T-helper 1 cell (primary cell): ENCODE results near the gene UPF3B.
"Not testable (repeated sequence)": the region's sequence is repeated elsewhere in the genome, so short reads cannot be mapped to it uniquely, and the experiment has no call there.

Experiments used
- DNase-seq, 5 donors: peaks; one replicate each; pipeline ENCODE4 v3.0.0-alpha.2; 2012 to 2020

UPF3B gene

DNA sequence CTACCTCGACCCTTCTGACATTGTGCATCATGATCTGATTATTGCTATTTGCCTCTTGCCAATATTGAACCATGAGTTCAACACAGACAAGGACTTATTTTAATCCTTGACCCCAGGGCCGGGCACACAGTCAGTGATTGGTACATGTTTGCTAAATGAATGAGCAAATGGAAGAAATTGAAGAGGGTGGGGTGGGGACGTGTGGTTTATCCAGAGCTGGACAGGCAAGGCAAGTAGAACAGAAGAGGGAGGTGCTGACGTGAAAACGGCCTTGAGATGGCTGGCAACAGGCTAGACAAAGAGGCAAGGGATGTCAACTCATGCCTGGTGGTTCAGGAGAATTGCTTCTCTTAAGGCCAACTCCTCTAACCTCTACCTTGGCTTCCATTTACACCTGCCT is 28.5 kb downstream of the UPF3B start:
- not testable (repeated sequence) for DNase-seq

DNA sequence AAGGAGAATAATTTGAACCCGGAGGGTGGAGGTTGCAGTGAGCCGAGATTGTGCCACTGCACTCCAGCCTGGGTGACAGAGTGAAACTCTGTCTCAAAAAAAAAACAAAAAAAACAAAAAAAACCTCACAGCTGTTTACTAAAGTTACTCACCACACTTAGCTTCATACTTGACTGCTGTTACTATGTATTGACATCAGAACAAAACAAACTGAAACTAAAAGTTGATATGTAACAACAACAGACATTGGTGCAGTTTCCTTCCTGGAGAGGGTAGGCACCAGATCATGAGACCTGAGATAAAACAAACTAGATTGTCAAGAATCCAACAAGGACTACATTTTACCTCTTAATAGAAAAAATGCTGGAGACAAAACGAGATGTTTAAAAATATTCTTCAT is 31.1 kb downstream of the UPF3B start:
- DNase-seq = peak in 2 of 5 donors; percentile 0 to 78

DNA sequence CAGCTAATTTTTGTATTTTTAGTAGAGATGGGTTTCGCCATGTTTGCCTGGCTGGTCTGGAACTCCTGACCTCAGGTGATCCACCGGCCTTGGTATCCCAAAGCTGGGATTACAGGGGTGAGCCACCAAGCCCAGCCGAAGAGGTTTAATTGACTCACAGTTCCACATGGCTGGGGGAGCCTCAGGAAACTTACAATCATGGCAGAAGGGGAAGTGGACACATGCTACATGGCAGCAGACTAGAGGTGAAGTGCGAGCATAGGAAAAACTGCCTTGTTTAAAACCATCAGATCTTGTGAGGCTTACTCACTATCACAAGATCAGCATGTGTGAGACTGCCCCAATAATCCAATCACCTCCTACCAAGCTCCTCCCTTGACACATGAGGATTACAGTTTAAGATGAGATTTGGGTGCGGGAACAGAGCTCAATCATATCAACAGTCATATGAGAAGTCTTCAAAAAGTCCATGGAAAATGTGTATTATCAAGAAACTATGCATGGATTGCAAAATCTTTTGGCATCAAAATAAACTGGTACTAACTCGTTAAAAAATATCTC is 35.6 kb downstream of the UPF3B start:
- DNase-seq = no peak

DNA sequence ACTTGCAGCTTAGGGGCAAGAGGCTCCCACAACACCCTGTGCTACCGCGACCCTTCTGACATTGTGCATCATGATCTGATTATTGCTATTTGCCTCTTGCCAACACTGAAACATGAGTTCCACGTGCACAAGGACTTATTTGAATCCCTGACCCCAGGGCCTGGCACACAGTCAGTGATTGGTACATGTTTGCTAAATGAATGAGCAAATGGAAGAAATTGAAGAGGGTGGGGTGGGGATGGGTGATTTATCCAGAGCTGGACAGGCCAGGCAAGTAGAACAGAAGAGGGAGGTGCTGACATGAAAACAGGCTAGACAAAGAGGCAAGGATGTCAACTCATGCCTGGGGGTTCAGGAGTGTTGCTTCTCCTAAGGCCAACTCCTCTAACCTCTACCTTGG is 36.5 kb downstream of the UPF3B start:
- DNase-seq = no peak

DNA sequence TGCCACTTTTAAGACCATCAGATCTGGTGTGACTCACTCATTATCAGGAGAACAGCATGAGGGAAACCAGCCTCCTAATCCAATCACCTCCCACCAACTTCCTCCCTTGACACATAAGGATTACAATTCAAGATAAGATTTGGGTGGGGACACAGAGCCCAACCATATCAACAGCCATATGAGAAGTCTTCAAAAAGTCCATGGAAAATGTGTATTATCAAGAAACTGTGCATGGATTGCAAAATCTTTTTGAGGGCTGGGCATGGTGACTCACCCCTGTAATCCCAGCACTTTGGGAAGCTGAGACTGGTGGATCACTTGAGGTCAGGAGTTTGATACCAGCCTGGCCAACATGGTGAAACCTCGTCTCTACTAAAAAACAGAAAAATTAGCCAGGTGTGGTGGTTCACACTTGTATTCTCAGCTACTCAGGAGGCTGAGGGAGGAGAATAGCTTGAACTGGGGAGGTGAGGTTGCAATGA is 43.5 kb downstream of the UPF3B start:
- no peak for DNase-seq

DNA sequence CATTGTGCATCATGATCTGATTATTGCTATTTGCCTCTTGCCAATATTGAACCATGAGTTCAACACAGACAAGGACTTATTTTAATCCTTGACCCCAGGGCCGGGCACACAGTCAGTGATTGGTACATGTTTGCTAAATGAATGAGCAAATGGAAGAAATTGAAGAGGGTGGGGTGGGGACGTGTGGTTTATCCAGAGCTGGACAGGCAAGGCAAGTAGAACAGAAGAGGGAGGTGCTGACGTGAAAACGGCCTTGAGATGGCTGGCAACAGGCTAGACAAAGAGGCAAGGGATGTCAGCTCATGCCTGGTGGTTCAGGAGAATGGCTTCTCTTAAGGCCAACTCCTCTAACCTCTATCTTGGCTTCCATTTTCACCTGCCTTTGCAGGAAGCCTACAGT is 44.3 kb downstream of the UPF3B start:
- DNase-seq = not testable (repeated sequence)

DNA sequence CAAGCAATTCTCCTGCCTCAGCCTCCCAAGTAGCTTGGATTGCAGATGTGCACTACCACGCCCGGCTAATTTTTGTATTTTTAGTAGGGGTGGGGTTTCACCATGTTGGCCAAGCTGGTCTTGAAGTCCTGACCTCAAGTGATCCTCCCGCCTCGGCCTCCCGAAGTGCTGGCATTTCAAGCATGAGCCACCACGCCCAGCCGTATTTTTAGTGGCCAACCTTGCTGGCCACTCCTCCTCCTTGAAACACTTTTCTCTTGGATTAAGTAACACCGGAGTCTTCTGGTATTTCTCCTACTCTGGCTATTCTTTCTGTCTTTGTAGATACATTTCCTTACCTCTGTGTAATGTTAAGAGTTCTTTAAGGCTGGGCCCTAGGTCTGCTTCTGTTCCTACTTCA is 50.2 kb downstream of the UPF3B start:
- DNase-seq = no peak

DNA sequence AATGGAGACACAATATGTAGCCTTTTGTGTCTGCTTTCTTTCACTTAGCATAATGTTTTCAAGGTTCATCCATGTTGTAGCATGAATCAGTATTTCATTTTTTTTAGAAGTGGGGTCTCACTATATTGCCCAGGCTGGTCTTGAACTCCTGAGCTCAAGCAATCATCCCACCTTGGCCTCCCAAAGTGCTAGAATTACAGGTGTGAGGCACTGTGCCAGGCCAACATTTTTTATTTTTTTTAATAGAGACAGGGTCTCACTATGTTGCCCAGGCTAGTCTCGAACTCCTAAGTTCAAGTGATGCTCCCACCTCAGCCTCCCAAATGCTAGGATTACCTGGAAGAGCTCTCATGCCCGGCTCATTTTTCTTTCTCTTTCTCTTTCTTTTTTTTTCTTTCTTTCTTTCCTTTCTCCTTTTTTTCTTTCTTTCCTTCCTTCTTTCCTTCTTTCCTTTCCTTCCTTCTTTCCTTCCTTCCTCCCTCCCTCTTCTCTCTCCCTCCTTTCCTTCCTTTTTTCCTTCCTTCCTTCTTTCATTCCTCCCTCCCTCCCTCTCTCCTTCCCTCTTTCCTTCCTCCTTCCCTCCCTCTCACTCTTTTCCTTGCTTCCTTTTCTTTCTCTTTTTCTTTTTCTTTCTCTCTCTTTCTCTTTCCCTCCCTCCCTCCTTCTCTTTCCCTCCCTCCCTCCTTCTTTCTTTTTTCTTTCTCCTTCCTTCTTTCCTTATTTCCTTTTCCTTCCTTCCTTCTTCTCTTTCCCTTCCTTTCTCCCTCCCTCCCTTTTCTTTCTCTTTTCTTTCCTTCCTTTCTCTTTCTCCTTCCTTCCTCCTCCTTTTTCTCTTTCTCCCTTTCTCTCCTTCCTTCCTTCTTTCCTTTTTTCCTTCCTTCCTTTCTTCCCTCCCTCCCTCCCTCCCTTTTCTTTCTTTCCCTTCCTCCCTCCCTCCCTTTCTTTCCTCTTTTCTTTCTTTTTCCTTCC is 51.2 kb downstream of the UPF3B start:
- no peak for DNase-seq

DNA sequence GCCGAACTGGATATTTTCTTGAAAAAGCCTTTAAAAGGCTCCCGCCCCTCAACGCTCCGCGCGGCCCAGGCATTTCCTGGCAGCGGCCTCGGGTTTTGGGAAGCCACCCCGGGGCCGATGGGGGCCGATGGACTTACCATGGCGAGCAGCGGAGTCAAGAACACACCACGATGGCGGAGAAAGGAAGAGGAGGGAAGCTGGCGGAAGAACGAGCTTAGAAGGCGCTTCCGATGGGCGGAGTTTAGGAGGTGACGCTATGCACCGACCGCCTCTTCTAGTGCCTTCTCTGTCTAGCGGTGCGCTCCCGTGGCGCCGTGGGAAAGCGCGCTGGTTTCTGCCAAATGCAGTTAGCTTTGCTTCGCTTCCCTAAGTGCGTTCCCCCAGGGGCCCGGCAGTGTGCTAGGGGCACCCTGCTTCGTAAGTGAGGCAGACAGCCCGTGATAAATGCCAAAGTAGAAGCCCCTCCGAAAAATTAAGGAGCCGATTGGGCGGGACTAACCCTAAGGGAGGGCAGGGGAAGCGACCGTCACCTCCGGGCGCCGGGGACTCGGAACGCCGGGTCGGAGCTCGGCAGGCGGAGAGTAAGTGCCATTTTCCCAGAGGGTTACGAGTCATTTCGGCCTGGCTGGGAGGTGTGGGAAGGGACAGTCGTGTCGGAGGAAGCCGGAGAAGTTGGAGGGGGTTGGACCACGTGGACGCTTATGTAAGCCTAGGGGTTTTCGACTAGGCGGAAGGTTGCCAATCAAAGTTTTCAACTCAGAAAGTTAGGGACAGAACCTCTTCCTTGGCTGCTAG is 61.1 kb downstream of the UPF3B start, which contains the start of gene RPL39:
Gene RPL39, minus strand, starts transcription at position 194 of the 795 bp plus-strand sequence. Its CDS starts 54 bp downstream, at position 140.
- DNase-seq = peak; percentile 56 to 88 (median 74)

DNA sequence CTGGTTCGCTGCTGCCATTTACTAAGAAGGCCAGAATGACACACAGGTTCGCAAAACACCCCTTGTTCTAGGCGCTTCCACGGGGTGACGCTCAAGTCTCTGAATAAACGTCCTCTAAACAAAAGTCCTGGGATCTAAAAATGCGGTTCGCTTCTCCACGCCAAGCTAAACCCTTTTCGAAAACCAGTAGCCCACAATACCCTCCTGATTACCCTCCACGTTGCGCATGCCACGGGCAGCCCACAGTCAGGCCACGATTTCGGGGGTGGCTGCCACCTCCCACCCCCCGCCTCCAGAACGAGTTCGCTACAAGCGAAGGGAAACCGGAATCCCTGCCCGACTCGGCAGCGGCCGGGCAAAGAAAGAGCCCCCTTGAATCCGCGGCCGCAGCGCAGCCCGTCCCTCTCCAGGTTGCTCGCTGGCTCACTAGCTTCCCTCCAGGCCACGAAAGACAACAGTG is 61.8 kb downstream of the UPF3B start:
- peak in 4 of 5 donors; percentile 15 to 53 (median 17) for DNase-seq

DNA sequence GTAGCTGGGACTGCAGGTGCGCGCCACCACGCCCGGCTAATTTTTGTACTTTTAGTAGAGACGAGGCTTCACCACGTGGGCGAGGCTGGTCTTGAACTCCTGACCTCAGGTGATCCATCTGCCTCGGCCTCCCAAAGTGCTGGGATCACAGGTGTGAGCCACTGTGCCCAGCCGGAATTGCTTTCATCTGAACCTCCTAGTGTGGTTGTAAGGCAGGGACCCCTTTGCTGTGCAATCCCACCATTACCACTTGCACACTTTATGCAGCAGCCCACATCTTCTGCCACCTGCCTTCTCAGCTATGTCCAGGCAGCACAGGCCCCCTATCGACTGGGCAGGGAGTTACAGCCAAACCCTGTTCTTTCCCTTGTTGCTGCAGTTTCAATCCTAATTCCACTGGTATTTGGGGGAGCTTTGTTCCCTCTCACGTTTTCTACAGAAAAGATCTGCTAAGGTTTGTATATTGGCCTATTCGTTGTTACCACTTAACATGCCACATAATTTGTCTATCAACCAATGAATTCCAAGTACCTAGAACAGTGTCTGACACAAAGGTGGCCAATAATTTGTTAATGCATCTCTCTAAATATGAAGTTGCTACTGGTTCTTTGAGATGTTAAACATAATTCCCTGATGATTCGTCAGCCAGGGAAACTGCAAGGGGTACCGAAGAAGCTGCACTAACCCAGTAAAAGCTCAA is 67.9 kb downstream of the UPF3B start:
- DNase-seq = peak in 4 of 5 donors; percentile 20 to 51 (median 34)
